Panc1 (cell line): ENCODE measurements around the gene PROCR. TPM values are rescaled to one million over a fixed set of nuclear protein-coding genes. Genes with fewer than 3 reads are reported as not detected.

ENCODE experiments used
- ATAC-seq: fragments of 200-7000 bp; cut with Tn5 transposase; 2 replicates; pipeline ENCODE4 v1.9.1; 2020; ENCODE audit warnings: mild to moderate bottlenecking, moderate library complexity
- BruUV-seq: library from RNA; stranded (reverse); fragments of 400-500 nt; replicated peaks from 2 replicates; lab custom pipeline; 2021; lab: Mats Ljungman, UMichigan
- CTCF ChIA-PET: fragments of 300-600 bp; sonication (Branson Sonifier 250); formaldehyde crosslinking; loops from one replicate; lab custom pipeline; 2022; ENCODE audit warnings: antibody characterized with exemption; lab: Charles Lee
- POLR2A ChIA-PET: fragments of 300-600 bp; sonication (Branson Sonifier 250); formaldehyde crosslinking; loops from one replicate; lab custom pipeline; 2022; ENCODE audit warnings: antibody characterized with exemption; lab: Charles Lee
- DNase-seq: peaks from one replicate; pipeline ENCODE4 v3.0.0-alpha.2; 2010; ENCODE audit warnings: low read depth, low spot score
- H3K27ac ChIP-seq: 2 replicates; pipeline ENCODE4 v1.5.1; 2011; ENCODE audit warnings: mild to moderate bottlenecking, low read length, inconsistent platforms
- H3K27me3 ChIP-seq: fragments of 200-500 bp; sonication (Bioruptor generic); 2 replicates; pipeline ENCODE4 v1.6.0; 2014; ENCODE audit warnings: low read length, inconsistent platforms; ENCODE audit not compliant: control insufficient read depth, insufficient read depth
- H3K36me3 ChIP-seq: fragments of 200-500 bp; sonication (Bioruptor generic); 2 replicates; pipeline ENCODE4 v1.5.1; 2014; ENCODE audit warnings: inconsistent platforms, mild to moderate bottlenecking, low read length, moderate library complexity; ENCODE audit not compliant: control insufficient read depth, insufficient read depth
- H3K4me1 ChIP-seq: 2 replicates; pipeline ENCODE4 v1.5.1; 2011; ENCODE audit warnings: inconsistent platforms, mild to moderate bottlenecking, low read length, moderate library complexity; ENCODE audit not compliant: control insufficient read depth, insufficient read depth
- H3K4me3 ChIP-seq, 2 experiments: 2 replicates each; pipeline ENCODE4 v1.5.1; 2011 to 2012; ENCODE audit warnings: low read depth in 2 of 2, low read length in 2 of 2, mild to moderate bottlenecking in 2 of 2, inconsistent platforms in 1 of 2, moderate library complexity in 1 of 2
- H3K9me3 ChIP-seq: fragments of 200-500 bp; sonication (Bioruptor generic); 2 replicates; pipeline ENCODE4 v1.5.1; 2014; ENCODE audit warnings: low read depth, mild to moderate bottlenecking, inconsistent platforms, low read length, moderate library complexity; ENCODE audit not compliant: control insufficient read depth, insufficient read depth
- CTCF ChIP-seq: fragments of 450-650 bp; IDR thresholded peaks from 2 replicates; pipeline ENCODE4 v1.5.1; 2017; ENCODE audit warnings: mild to moderate bottlenecking
- POLR2AphosphoS5 ChIP-seq: IDR thresholded peaks from 2 replicates; pipeline ENCODE4 v1.6.1; 2012; ENCODE audit warnings: mild to moderate bottlenecking, low read depth, low read length, moderate library complexity
- REST ChIP-seq, 2 experiments: IDR thresholded peaks; 2 replicates each; pipeline ENCODE4 v1.6.1; 2011 to 2012; ENCODE audit warnings: low read depth in 2 of 2, control low read depth in 1 of 2, low read length in 1 of 2, mild to moderate bottlenecking in 1 of 2, moderate library complexity in 1 of 2; ENCODE audit not compliant: insufficient read depth in 1 of 2
- SIN3A ChIP-seq: IDR thresholded peaks from 2 replicates; pipeline ENCODE4 v1.6.1; 2012; ENCODE audit warnings: low read depth, mild to moderate bottlenecking, low read length, moderate library complexity, borderline replicate concordance; ENCODE audit not compliant: insufficient read depth
- TCF7L2 ChIP-seq: IDR thresholded peaks from 2 replicates; pipeline ENCODE4 v1.6.1; 2011; ENCODE audit warnings: mild to moderate bottlenecking, low read depth, low read length, inconsistent platforms
- in situ Hi-C: cut with HindIII; loops from 2 replicates; pipeline ENCODE4 v1.10.0; 2016; ENCODE audit warnings: low sequenced_read_pairs, low pct_unique_long_range_greater_than_20kb
- intact Hi-C: fragments of 100-400 bp; cut with micrococcal nuclease; formaldehyde crosslinking; loops from one replicate; pipeline ENCODE4 v1.10.0; 2022; ENCODE audit not compliant: unreplicated experiment
- total RNA-seq: library from RNA; stranded (reverse); gene quantifications from one replicate; pipeline ENCODE4 v1.2.1, GENCODE V29; 2021; ENCODE audit not compliant: unreplicated experiment

PROCR gene
- total RNA-seq, 1 experiment from 2014 or later: 38.0 TPM

GRCh38 chr20:35207950-35208611 lies 36.2 kb downstream of the PROCR start:
- ChIA-PET CTCF (interaction anchor here (0.6 to 2.4 kb wide), 3 partner anchors 12 to 112 kb away, joined by 5 to 20 read pairs (median 10); no protein-coding TSS in a partner anchor), POLR2A (no interaction called here)
- no TSS peak for BruUV-seq
- DNase-seq (peak; percentile 74), ATAC-seq (peak; percentile 98)
- H3K4me3 ChIP-seq: peak overlapping the region in 1 of 2 experiments; percentile 29; a peak in 2 of 4 replicates
- H3K4me1 ChIP-seq: no peaks in the 10 kb centered on the region
- TF ChIP-seq SIN3A (no peak), TCF7L2 (no peak), CTCF (peak; percentile 82)
- intact Hi-C loops (loop anchor here (1.0 to 10.0 kb wide), 3 partner anchors 63 to 373 kb away; no protein-coding TSS in a partner anchor), in situ Hi-C loops (no loop called here)
- no peaks in the 10 kb centered on the region for H3K27me3 ChIP-seq
- H3K9me3 ChIP-seq: no peaks in the 10 kb centered on the region
- no peak overlapping the region for H3K27ac ChIP-seq
- H3K36me3 ChIP-seq: no peaks in the 10 kb centered on the region

- no TSS peak for BruUV-seq
- H3K4me3 ChIP-seq: no peak overlapping the region
- CTCF ChIA-PET: interaction anchor here (0.6 to 0.7 kb wide), 2 partner anchors 70 to 149 kb away, joined by 6 to 7 read pairs; no protein-coding TSS in a partner anchor
- H3K9me3 ChIP-seq: no peaks in the 10 kb centered on the region
- in situ Hi-C loops: no loop called here
- no peaks in the 10 kb centered on the region for H3K4me1 ChIP-seq
- POLR2A ChIA-PET: no interaction called here
- no peaks in the 10 kb centered on the region for H3K27me3 ChIP-seq
- no peaks in the 10 kb centered on the region for H3K36me3 ChIP-seq
- DNase-seq: no peak
- TF ChIP-seq TCF7L2 (no peak), POLR2AphosphoS5 (no peak), CTCF (no peak), REST (IDR thresholded peaks at IDR 0.05; ENCODE audit: insufficient read depth in 1 of 2, low read depth in 2 of 2, low read length in 1 of 2) (no peak), SIN3A (no peak)
- ATAC-seq: no peak; the same call in 1 of the 2 replicates
- intact Hi-C loops: loop anchor here (10.0 kb wide), 1 partner anchor 49 kb away; no protein-coding TSS in a partner anchor
- no peak overlapping the region for H3K27ac ChIP-seq
Observed at GRCh38 chr20:35215066-35215956, 43.4 kb downstream of the PROCR start.
